ENCODE data around the gene TXNDC12. TPM values are rescaled to one million over a fixed set of nuclear protein-coding genes. Genes with fewer than 3 reads are reported as not detected.

TXNDC12 gene
- total RNA-seq, 1 donor from 2014 or later = 36.4 TPM

- peak; percentile 37 for DNase-seq (ENCODE audit: low spot score)
Observed at GRCh38 chr1:52002038-52002917, 52.7 kb downstream of the TXNDC12 start.

GRCh38 chr1:51998701-51999100 is 56.3 kb downstream of the TXNDC12 start:
- DNase-seq (ENCODE audit: low spot score) = no peak

- peak; percentile 16 for DNase-seq (ENCODE audit: low spot score)
Observed at GRCh38 chr1:51997974-51998382, 57.0 kb downstream of the TXNDC12 start.

- DNase-seq (ENCODE audit: low spot score) = peak; percentile 89
Observed at GRCh38 chr1:51990478-51990965, 64.5 kb downstream of the TXNDC12 start, which contains the start of gene RAB3B. Gene RAB3B, minus strand, starts transcription at chr1:51990700. Its CDS starts 13,583 bp downstream, at chr1:51977117.

GRCh38 chr1:51989582-51990477 is 65.2 kb downstream of the TXNDC12 start:
- peak; percentile 60 for DNase-seq (ENCODE audit: low spot score)

- no peak for DNase-seq (ENCODE audit: low spot score)
Observed at GRCh38 chr1:51988254-51988653, 66.7 kb downstream of the TXNDC12 start.

- DNase-seq (ENCODE audit: low spot score) = no peak
Observed at GRCh38 chr1:51986718-51987117, 68.3 kb downstream of the TXNDC12 start.

- no peak for DNase-seq (ENCODE audit: low spot score)
Observed at GRCh38 chr1:51982161-51982560, 72.8 kb downstream of the TXNDC12 start.

GRCh38 chr1:51981555-51981954 is 73.4 kb downstream of the TXNDC12 start:
- DNase-seq (ENCODE audit: low spot score) = no peak

- no peak for DNase-seq (ENCODE audit: low spot score)
Observed at GRCh38 chr1:51978099-51978498, 76.9 kb downstream of the TXNDC12 start.

- DNase-seq (ENCODE audit: low spot score) = no peak
Observed at GRCh38 chr1:51976846-51977602, 78.0 kb downstream of the TXNDC12 start.

GRCh38 chr1:51973587-51974474 is 81.2 kb downstream of the TXNDC12 start:
- no peak for DNase-seq (ENCODE audit: low spot score)

Other genes with a start within 250 kb of the TXNDC12 start
- 129 TPM for gene NRDC, start 176.5 kb downstream of the TXNDC12 start, total RNA-seq
- not detected for gene RAB3B, start 64.5 kb downstream of the TXNDC12 start, total RNA-seq
- gene KTI12, start 21.4 kb downstream of the TXNDC12 start, total RNA-seq = 9.7 TPM
- 42.1 TPM for gene BTF3L4, start 1.1 kb upstream of the TXNDC12 start, total RNA-seq
- 21.1 TPM for gene ZFYVE9, start 86.9 kb upstream of the TXNDC12 start, total RNA-seq

All from mesenteric fat pad (tissue), 1 donor.